CD14-positive monocyte (primary cell): ENCODE results near the gene DDX10. TPM values are rescaled to one million over a fixed set of nuclear protein-coding genes. Genes with fewer than 3 reads are reported as not detected.

ENCODE experiments used
- DNase-seq, 3 donors: peaks; one replicate each; pipeline ENCODE4 v3.0.0-alpha.2; 2011 to 2022
- H2AFZ ChIP-seq: 2 replicates; pipeline ENCODE4 v1.6.0; 2012; ENCODE audit warnings: mild to moderate bottlenecking, low read depth, low read length, inconsistent platforms; ENCODE audit not compliant: insufficient read depth, poor library complexity, severe bottlenecking
- H3K27ac ChIP-seq, 2 donors: 1 replicate in 1 of 2; 2 replicates in 1 of 2; pipeline ENCODE4 v1.5.1; 2012 to 2013; ENCODE audit warnings: low read length in 2 of 2, control low read depth in 1 of 2, inconsistent platforms in 1 of 2, low read depth in 1 of 2, mild to moderate bottlenecking in 1 of 2
- H3K27me3 ChIP-seq, 2 donors: one replicate each; pipeline versions ENCODE4 v1.6.0 to v1.6.1; 2011 to 2013; ENCODE audit warnings: low read length in 2 of 2; ENCODE audit not compliant: control insufficient read depth in 2 of 2, insufficient read depth in 2 of 2
- H3K36me3 ChIP-seq, 2 donors: replicated peaks in 1 of 2; 1 replicate in 1 of 2; 2 replicates in 1 of 2; pipeline versions ENCODE4 v1.5.1 to v1.6.1; 2012 to 2013; ENCODE audit warnings: low read length in 2 of 2, control low read depth in 1 of 2, inconsistent platforms in 1 of 2, mild to moderate bottlenecking in 1 of 2; ENCODE audit not compliant: insufficient read depth in 2 of 2, control insufficient read depth in 1 of 2
- H3K4me1 ChIP-seq, 2 donors: 1 replicate in 1 of 2; 2 replicates in 1 of 2; pipeline versions ENCODE4 v1.5.1 to v1.6.1; 2012 to 2013; ENCODE audit warnings: low read length in 2 of 2, control low read depth in 1 of 2, inconsistent platforms in 1 of 2, mild to moderate bottlenecking in 1 of 2, moderate library complexity in 1 of 2; ENCODE audit not compliant: insufficient read depth in 2 of 2, control insufficient read depth in 1 of 2
- H3K4me2 ChIP-seq: replicated peaks from 2 replicates; pipeline ENCODE3; 2012; ENCODE audit warnings: low read length, moderate library complexity, mild to moderate bottlenecking; ENCODE audit not compliant: poor library complexity, severe bottlenecking; ENCODE audit errors: extremely low read depth
- H3K4me3 ChIP-seq, 3 experiments: fragments of 200-600 bp in 1 of 3; sonication (generic) in 1 of 3; replicated peaks in 1 of 3; 1 replicate in 2 of 3; 2 replicates in 1 of 3; pipeline ENCODE4 v1.5.1; 2011 to 2013; ENCODE audit warnings: low read length in 3 of 3, mild to moderate bottlenecking in 3 of 3, control low read depth in 2 of 3, low read depth in 2 of 3, inconsistent platforms in 1 of 3, moderate library complexity in 1 of 3
- H3K79me2 ChIP-seq: 2 replicates; pipeline ENCODE4 v1.6.0; 2012; ENCODE audit warnings: mild to moderate bottlenecking, control low read depth, inconsistent platforms, low read length, moderate library complexity; ENCODE audit not compliant: insufficient read depth
- H3K9ac ChIP-seq: 2 replicates; pipeline ENCODE4 v1.6.0; 2017; ENCODE audit warnings: low read length, mild to moderate bottlenecking; ENCODE audit not compliant: insufficient read depth, poor library complexity, severe bottlenecking
- H3K9me3 ChIP-seq, 2 donors: replicated peaks in 1 of 2; 1 replicate in 1 of 2; 2 replicates in 1 of 2; pipeline versions ENCODE4 v1.5.1 to v1.6.1; 2012 to 2013; ENCODE audit warnings: low read length in 2 of 2, control low read depth in 1 of 2; ENCODE audit not compliant: control insufficient read depth in 1 of 2, insufficient read depth in 1 of 2
- H4K20me1 ChIP-seq: 2 replicates; pipeline ENCODE4 v1.6.0; 2012; ENCODE audit warnings: mild to moderate bottlenecking, low read length, control low read depth, moderate library complexity; ENCODE audit not compliant: insufficient read depth
- H3K27ac Mint-ChIP-seq, 7 donors: one replicate each; pipeline ENCODE4 v1.8.0; 2020; ENCODE audit warnings: mild to moderate bottlenecking in 7 of 7, mixed read lengths in 7 of 7, moderate library complexity in 6 of 7, inconsistent platforms in 2 of 7
- H3K27me3 Mint-ChIP-seq, 3 donors: one replicate each; pipeline ENCODE4 v1.8.0; 2021 to 2022; ENCODE audit warnings: low read depth in 3 of 3, mild to moderate bottlenecking in 3 of 3, mixed read lengths in 3 of 3, moderate library complexity in 3 of 3, inconsistent platforms in 1 of 3
- H3K36me3 Mint-ChIP-seq, 2 donors: one replicate each; pipeline ENCODE4 v1.8.0; 2020; ENCODE audit warnings: mixed read lengths in 2 of 2, inconsistent platforms in 1 of 2, mild to moderate bottlenecking in 1 of 2
- H3K4me1 Mint-ChIP-seq: one replicate; pipeline ENCODE4 v1.8.0; 2020; ENCODE audit warnings: mild to moderate bottlenecking, mixed read lengths
- H3K4me3 Mint-ChIP-seq, 2 donors: one replicate each; pipeline ENCODE4 v1.8.0; 2020; ENCODE audit warnings: mild to moderate bottlenecking in 2 of 2, mixed read lengths in 2 of 2, moderate library complexity in 1 of 2
- H3K9me3 Mint-ChIP-seq, 7 donors: one replicate each; pipeline ENCODE4 v1.8.0; 2020 to 2022; ENCODE audit warnings: mixed read lengths in 7 of 7, mild to moderate bottlenecking in 6 of 7, moderate library complexity in 6 of 7, inconsistent platforms in 2 of 7
- WGBS: methylation state at CpG from one replicate; pipeline ENCODE4 v1.1.5; 2013; ENCODE audit warnings: missing lambda C conversion rate; ENCODE audit not compliant: insufficient coverage; 5-methylcytosine and 5-hydroxymethylcytosine counted together
- intact Hi-C, 2 donors: fragments of 100-400 bp; cut with micrococcal nuclease; formaldehyde crosslinking; loops; one replicate each; pipeline versions ENCODE4 v1.15.0 to v1.15.1; 2023
- polyA plus RNA-seq, 3 donors: library from polyadenylated mRNA; depleted of rRNA in 1 of 3; unstranded in 2 of 3; stranded (reverse) in 1 of 3; fragments of 300-500 nt in 2 of 3; fragments of >200 nt in 1 of 3; fragmentation: Illumina TruSeq in 2 of 3; gene quantifications; 1 replicate in 2 of 3; 2 replicates in 1 of 3; pipeline ENCODE4 v1.2.3, GENCODE V29; 2012 to 2021
- TF ChIP-seq, protein P1 (sequence below): fragments of 200-600 bp; IDR thresholded peaks from one replicate; pipeline ENCODE4 v1.8.0; 2022; ENCODE audit warnings: antibody characterized with exemption, mild to moderate bottlenecking

Gene DDX10
- polyA plus RNA-seq, 3 donors, result 5.0 to 6.3 (median 5.3) TPM

DNA sequence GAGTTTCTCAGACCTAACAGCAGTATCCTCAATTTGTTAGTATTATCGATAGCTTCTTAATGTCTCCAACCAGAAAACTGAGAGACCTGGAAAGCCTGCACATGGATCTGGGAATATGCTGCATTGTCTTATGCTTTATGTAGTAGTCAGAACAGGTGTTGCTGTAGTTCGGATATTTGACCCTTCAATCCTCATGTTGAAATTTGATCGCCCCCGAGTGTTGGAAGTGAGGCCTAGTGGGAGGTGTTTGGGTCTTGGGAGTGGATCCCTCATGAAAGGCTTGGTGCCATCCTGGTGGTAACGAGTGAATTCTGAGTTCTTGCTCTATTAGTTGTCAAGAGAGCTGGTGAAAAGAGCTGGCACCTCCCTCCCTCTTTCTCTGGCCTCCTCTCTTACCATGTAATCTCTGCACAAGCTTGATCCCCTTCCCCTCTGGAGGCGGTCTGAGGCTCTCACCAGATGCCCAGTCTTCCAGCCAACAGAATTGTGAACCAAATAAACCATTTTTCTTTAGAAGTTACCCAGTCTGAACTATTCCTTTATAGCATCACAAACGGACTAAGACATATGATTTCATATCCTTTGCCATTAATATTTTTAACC is 227.1 kb downstream of the DDX10 start:
- Histone ChIP-seq H3K27ac (no peak overlapping the region), H2AFZ (no peak overlapping the region), H4K20me1 (no peaks in the 10 kb centered on the region), H3K4me1 (peaks cover 3 to 6% of the 10 kb centered on the region in 2 donors), H3K4me2 (no peak overlapping the region), H3K27me3 (no peaks in the 10 kb centered on the region), H3K9ac (no peak overlapping the region), H3K4me3 (no peak overlapping the region), H3K79me2 (no peaks in the 10 kb centered on the region), H3K9me3 (no peaks in the 10 kb centered on the region), H3K36me3 (no peaks in the 10 kb centered on the region)
- DNase-seq, result no peak
- intact Hi-C loops, result no loop called here
- WGBS, result 95% methylated on average over 4 of the region's 7 CpGs
- H3K4me3 Mint-ChIP-seq, result no peak overlapping the region
- H3K4me1 Mint-ChIP-seq, result peaks cover 11% of the 10 kb centered on the region
- H3K9me3 Mint-ChIP-seq, result peaks cover 0 to 1% (median 0%) of the 10 kb centered on the region in 7 donors
- TF ChIP-seq, protein P1, sequence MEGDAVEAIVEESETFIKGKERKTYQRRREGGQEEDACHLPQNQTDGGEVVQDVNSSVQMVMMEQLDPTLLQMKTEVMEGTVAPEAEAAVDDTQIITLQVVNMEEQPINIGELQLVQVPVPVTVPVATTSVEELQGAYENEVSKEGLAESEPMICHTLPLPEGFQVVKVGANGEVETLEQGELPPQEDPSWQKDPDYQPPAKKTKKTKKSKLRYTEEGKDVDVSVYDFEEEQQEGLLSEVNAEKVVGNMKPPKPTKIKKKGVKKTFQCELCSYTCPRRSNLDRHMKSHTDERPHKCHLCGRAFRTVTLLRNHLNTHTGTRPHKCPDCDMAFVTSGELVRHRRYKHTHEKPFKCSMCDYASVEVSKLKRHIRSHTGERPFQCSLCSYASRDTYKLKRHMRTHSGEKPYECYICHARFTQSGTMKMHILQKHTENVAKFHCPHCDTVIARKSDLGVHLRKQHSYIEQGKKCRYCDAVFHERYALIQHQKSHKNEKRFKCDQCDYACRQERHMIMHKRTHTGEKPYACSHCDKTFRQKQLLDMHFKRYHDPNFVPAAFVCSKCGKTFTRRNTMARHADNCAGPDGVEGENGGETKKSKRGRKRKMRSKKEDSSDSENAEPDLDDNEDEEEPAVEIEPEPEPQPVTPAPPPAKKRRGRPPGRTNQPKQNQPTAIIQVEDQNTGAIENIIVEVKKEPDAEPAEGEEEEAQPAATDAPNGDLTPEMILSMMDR, result no peak
- H3K36me3 Mint-ChIP-seq, result no peaks in the 10 kb centered on the region
- H3K27ac Mint-ChIP-seq, result no peak overlapping the region
- no peaks in the 10 kb centered on the region for H3K27me3 Mint-ChIP-seq

DNA sequence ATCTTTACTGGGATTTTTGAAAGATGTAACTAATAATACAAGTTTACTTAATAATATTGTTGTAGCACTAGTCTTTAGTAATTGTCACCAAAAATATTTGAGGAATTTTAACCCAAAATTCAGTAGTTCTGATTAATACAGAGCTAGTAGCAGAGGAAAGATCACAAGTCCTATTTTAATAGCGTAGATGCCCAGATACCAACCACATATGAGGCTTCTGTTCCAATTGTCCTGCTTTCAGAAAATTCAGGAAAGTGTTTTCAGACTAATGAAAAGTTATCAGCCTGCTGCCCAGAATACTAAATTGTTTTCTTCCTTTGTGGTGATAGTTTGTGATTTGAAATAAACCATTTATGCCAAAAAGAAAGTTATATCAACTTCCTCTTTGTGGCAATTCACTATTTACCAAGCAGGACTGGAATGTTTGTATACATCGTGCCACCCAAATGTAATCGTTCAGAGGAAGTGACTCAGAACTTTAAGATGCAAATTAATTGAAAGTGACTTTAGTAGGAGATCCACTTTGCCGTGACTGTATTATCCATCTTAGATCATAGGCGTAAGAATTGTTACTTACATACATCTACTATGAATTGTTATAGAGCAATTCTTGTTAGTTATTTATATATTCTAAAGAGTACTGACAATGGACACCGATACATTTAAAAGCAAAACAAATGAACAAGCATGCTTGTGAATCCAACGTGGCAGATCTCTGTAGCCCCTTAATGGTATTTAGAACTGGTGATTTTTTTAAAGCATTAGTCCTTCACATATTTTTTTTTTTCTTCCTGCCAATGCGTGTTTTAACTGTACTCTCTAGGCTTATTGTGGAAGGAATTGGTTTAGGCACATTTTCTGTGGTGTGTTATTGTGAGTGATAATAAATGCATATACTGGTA is 231.0 kb downstream of the DDX10 start:
- intact Hi-C loops, result no loop called here
- Mint-ChIP-seq H3K27ac (peak overlapping the region in 6 of 7 donors; percentile 19 to 76 (median 48)), H3K9me3 (peaks cover 0 to 4% (median 0%) of the 10 kb centered on the region in 7 donors), H3K36me3 (peaks cover 0 to 5% of the 10 kb centered on the region in 2 donors), H3K4me3 (peak overlapping the region; percentile 42 to 79), H3K4me1 (peaks cover 11% of the 10 kb centered on the region), H3K27me3 (no peaks in the 10 kb centered on the region)
- no peaks in the 10 kb centered on the region for H3K36me3 ChIP-seq
- no peak overlapping the region for H3K9ac ChIP-seq
- H3K27me3 ChIP-seq, result no peaks in the 10 kb centered on the region
- no peaks in the 10 kb centered on the region for H3K79me2 ChIP-seq
- TF ChIP-seq, protein P1, result no peak
- no CpG with 5 or more reads among the region's 8 CpGs for WGBS
- H3K27ac ChIP-seq, result peak overlapping the region in 1 of 2 donors; percentile 69
- H3K4me3 ChIP-seq, result peak overlapping the region; percentile 25 to 61 (median 58)
- H3K4me2 ChIP-seq, result peak overlapping the region; percentile 63
- peak overlapping the region; percentile 32 for H2AFZ ChIP-seq
- peak; percentile 47 to 77 (median 65) for DNase-seq
- no peaks in the 10 kb centered on the region for H3K9me3 ChIP-seq
- peaks cover 3 to 6% of the 10 kb centered on the region in 2 donors for H3K4me1 ChIP-seq
- no peaks in the 10 kb centered on the region for H4K20me1 ChIP-seq
